Activated gamma-delta T cell (primary cell): ENCODE data around the gene SKIL.
A peak's percentile ranks its signal among the peaks of the same experiment; 100 is the strongest.

Experiments used
- DNase-seq: peaks from one replicate; lab custom pipeline; 2025; lab: John Stamatoyannopoulos, UW

The SKIL gene

DNA sequence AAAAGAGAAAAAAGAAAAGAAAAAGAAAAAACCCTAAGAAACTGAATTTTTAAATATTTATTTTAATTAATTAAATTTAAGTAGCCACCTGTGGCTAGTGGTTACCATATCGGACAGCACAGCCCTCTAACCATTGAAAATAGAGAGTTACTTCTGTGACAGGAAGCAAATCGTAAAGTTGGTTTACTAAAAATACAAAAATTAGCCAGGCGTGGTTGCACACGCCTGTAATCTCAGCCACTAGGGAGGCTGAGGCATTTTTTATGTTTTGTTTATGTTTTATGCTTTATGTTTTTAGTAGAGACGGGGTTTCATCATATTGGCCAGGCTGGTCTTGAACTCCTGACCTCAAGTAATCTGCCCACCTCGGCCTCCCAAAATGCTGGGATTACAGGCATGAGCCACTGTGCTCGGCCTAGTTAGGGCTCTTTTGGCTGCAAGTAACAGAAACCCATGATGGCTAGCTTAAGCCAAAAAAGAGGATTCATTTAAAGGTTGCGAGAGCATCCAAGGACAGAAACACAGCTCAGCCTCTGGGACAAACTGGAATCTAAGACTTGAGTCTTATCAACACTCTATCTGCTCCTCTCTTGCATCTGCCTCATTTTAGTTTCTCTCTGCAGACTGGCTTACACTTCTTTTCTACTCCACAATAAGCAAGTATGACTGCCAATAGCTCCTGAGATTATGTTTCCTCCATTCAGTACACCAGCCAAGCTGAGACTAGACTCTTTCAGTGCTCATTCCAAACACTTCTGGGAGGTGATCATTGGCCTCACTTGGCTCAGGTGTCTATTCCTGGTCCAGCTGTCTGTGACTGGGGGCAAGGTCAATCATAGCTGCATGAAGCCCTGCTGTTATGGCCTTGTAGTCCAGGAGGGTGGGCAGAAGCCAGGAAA, 6.8 kb upstream of the SKIL start:
- no peak for DNase-seq

DNA sequence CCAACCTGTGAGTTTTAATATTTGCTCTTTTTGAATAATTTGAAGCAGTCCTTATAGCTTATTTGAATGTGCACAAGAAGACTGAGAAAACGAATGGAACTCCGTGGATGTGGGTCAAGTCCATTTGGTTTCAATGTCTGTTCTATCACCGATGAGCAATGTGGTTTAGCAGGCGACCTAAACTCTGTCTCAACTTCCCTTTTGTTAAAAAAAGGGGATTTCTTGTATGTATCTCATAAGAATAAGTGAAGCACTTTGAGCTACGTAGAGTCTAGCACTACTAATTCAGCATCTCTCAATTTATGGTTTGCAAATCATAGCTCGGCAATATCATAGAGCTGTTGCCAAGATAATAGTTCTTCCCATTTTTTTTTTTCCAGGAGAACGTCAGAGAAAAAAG, 4.6 kb upstream of the SKIL start:
- no peak for DNase-seq

- no peak for DNase-seq
Observed at GRCh38 chr3:170353485-170353884, 4.0 kb upstream of the SKIL start.

DNA sequence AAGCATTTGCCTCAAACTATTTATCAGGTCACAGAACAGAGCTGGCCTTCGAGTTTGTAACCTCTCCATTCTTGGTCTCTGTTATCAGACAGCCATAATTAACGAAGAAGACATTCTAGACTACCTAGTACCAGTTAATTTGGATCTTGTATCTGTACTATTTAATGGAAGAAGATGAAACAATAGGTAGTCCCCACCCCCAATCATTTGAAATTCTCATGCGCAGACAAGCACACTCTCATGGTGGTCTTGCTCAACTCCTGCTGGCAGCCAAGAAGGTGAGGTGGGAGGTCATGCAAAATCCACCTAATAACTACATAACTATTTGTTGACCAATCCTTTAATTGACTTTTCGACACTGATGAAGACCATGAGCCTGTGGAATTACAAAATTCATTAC, 2.8 kb upstream of the SKIL start:
- DNase-seq = no peak

DNA sequence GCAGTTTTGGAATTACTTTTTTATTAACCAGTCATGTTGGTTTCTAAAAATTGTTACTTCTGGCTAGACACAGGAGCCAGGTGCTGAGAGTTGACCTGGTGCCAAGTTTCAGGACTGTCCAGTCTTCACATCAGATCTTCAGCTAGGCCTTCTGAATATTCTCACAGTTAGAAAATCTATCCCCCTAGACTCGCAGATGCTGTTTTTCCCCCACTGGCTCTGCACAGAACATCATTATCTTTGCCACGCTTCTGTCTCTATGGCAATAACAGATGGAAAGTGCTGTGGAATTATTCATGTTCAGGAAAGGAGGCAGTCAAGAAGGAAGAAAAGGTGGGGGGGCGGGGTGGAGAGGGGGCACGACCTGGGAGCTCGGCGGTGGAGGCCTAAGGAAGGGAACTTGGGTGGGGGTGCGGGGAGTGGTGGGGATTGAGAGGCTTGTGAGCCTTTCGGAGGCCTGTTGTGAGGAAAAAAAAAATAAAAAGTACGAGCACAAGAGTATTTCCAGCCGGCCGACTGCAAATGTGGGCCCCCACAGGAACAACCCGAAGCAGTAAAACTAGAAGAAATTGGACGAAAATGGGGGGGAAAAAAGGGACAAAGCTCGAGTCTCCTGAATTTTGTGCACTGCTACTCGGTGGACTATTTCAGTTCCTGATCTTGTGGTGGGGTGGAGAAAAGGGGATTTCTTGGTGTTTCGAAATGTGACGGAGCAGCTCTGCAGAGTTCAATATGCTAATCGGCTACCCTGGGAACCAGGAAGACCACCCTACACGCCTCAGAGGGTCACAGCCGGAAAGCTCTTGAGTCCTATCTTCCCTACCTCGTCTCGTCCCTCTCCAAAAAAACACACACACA, 1.5 kb upstream of the SKIL start:
- DNase-seq = peak; percentile 5

DNA sequence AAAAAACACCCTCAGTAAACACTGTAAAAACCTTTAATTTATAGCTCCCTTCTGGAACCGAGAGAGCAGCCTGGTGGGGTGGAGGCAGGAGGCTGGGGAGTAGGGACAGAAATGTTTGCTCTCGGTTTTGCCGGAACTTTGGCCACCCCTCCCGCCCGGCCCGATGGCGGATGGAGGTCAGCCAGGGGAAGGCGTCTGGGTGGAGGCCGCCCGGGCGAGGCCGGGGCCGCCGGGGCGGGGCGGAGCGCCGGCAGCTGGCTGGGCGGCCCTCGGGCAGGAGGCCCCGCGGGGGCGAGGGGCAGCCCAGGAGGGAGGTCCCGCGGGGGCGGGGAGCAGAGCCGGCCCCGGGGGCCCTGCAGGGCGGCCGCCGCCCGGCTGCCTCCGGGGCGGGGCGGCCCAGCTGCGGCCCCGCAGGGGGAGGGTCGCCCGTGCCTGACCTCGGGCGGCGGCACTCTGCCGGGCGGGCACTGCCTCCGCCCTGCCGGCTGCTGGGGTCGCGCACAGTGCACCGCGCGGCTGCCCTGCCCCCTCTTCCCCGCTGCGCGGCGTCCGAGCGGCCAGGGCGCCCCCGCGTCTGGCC, 829 bp upstream of the SKIL start:
- no peak for DNase-seq

- peak; percentile 70 for DNase-seq
Observed at GRCh38 chr3:170358042-170359010, 811 bp downstream of the SKIL start.

GRCh38 chr3:170359178-170359704, 1.7 kb downstream of the SKIL start:
- DNase-seq = no peak

DNA sequence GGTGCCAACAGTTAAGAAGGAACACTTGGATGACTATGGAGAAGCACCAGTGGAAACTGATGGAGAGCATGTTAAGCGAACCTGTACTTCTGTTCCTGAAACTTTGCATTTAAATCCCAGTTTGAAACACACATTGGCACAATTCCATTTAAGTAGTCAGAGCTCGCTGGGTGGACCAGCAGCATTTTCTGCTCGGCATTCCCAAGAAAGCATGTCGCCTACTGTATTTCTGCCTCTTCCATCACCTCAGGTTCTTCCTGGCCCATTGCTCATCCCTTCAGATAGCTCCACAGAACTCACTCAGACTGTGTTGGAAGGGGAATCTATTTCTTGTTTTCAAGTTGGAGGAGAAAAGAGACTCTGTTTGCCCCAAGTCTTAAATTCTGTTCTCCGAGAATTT, 3.0 kb downstream of the SKIL start:
- no peak for DNase-seq

- no peak for DNase-seq
Observed at GRCh38 chr3:170360916-170361315, 3.4 kb downstream of the SKIL start.

- no peak for DNase-seq
Observed at GRCh38 chr3:170361711-170362110, 4.2 kb downstream of the SKIL start.

DNA sequence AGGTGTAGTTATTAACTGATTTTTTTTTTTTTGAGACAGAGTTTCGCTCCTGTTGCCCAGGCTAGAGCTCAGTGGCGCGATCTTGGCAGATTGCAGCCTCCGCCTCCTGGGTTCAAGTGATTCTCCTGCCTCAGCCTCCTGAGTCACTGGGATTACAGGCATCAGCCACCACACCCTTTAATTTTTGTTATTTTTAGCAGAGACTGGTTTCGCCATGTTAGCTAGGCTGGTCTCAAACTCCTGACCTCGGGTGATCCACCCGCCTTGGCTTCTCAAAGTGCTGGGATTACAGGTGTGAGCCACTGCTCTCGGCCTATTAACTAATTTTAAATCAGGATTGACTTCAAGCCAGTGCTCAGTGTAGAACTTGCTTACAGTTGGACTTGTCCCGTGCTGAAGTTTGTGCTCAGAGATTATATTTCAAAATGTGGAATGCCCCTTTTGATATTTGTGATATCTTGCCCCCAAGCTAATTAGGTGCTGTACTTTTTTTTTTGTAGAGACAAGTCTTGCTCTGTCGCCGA, 6.0 kb downstream of the SKIL start:
- DNase-seq = no peak

DNA sequence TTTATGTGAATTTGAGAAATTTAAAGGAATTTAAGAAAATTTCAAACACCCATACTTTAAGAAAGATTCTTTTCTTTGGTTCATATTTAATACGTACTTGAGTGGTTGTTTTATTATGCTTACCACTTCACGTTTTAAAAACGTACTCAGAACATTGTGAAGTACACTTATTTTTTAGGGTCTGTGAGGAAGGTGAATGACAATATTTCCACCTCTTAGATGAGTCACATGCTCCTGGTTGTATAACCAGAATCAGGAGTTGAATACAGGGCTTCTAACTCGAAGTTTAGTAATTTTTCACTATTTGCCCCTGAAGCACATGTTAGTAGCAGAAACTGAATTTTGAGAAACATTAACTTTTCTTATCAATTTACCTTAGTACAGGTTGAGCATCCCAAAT, 7.5 kb downstream of the SKIL start:
- DNase-seq = no peak

- DNase-seq = no peak
Observed at GRCh38 chr3:170367797-170368196, 10.3 kb downstream of the SKIL start.

DNA sequence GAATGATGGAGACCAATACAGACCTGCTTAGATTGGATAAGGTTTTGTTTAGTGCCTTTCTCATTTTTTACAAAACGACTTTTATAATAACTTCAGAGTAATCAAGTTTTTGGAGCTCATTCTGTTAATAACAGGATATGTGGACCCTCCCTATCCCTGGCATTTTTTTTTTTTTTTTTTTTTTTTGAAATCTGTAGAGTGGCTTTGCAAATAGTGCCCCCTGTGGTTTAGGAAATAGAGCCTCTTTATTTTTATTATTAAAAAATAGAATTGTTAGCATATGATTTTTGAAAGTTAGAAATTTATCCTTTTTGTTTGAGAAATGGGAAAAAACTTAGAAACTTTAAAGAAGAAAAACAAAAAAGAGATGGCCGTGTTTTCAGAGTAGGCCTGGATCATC, 11.4 kb downstream of the SKIL start:
- DNase-seq = no peak

GRCh38 chr3:170372190-170372879, 14.8 kb downstream of the SKIL start:
- DNase-seq = no peak

DNA sequence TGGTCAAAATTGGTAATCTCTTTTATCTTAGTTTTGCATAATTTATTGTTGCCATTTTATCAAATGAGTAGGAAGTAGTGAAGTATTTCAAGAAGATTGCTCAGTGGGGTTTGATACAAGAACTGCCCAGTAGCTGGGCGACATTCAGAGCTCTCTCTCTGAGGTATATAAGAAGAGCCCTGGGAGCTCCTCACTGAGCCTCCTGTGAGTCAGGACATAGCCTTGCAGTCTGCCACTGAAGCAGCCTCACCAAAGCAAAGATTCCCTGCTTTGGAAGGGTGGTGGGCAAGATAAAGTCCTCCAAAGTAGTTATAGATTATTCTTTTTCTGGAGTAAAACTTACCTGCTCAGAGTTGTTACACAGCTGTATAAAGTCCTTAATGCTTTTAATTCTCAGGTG, 26.1 kb downstream of the SKIL start:
- no peak for DNase-seq

DNA sequence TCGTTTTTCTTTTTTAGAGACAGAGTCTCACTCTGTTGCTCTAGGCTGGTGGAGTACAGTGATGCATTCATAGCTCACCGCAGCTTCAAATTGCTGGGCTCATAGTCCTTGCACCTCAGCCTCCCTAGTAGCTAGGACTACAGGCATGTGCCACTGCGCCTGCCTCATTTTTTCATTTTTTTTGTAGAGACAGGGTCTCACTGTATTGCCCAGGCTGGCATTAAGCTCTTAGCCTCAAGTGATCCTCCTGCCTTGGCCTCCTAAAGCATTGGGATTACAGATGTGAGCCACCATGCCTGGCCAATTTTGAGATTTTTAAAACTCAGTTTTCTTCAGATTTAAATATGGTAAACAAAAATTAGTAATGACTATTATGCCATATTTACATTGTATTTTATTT, 29.0 kb downstream of the SKIL start:
- no peak for DNase-seq

- no peak for DNase-seq
Observed at GRCh38 chr3:170387950-170388349, 30.4 kb downstream of the SKIL start.

GRCh38 chr3:170391108-170391507, 33.6 kb downstream of the SKIL start:
- no peak for DNase-seq
